OCI-M1 (cell line): ENCODE results near the gene STX16.

Experiments
- DNase-seq: peaks from one replicate; lab custom pipeline; 2025; lab: John Stamatoyannopoulos, UW

Gene STX16

GRCh38 chr20:58619077-58619863 is 31.8 kb upstream of the STX16 start:
- DNase-seq, result no peak

GRCh38 chr20:58619864-58620431 is 31.1 kb upstream of the STX16 start:
- no peak for DNase-seq

GRCh38 chr20:58621906-58622548 is 29.1 kb upstream of the STX16 start:
- DNase-seq, result no peak

GRCh38 chr20:58622671-58623578 is 28.2 kb upstream of the STX16 start:
- no peak for DNase-seq

- no peak for DNase-seq
Measured at GRCh38 chr20:58623579-58624473, 27.3 kb upstream of the STX16 start.

GRCh38 chr20:58624687-58625086 is 26.4 kb upstream of the STX16 start:
- no peak for DNase-seq

GRCh38 chr20:58625585-58625984 is 25.5 kb upstream of the STX16 start:
- DNase-seq, result no peak

GRCh38 chr20:58626051-58626450 is 25.0 kb upstream of the STX16 start:
- DNase-seq, result no peak

- no peak for DNase-seq
Measured at GRCh38 chr20:58627212-58628072, 23.6 kb upstream of the STX16 start.

GRCh38 chr20:58628491-58629214 is 22.4 kb upstream of the STX16 start:
- no peak for DNase-seq

GRCh38 chr20:58629215-58629580 is 21.9 kb upstream of the STX16 start:
- DNase-seq, result no peak

- DNase-seq, result no peak
Measured at GRCh38 chr20:58630063-58630462, 21.0 kb upstream of the STX16 start.

GRCh38 chr20:58633161-58634053 is 17.7 kb upstream of the STX16 start:
- no peak for DNase-seq

- DNase-seq, result no peak
Measured at GRCh38 chr20:58634059-58634458, 17.0 kb upstream of the STX16 start.

- no peak for DNase-seq
Measured at GRCh38 chr20:58634521-58635278, 16.4 kb upstream of the STX16 start.

- DNase-seq, result no peak
Measured at GRCh38 chr20:58635279-58635665, 15.8 kb upstream of the STX16 start.

- DNase-seq, result no peak
Measured at GRCh38 chr20:58636396-58636982, 14.6 kb upstream of the STX16 start.
